NCI-H69 (cell line): ENCODE results near the gene SART3.
A peak's percentile ranks its signal among the peaks of the same experiment; 100 is the strongest.
"Not testable (repeated sequence)": the region's sequence is repeated elsewhere in the genome, so short reads cannot be mapped to it uniquely, and the experiment has no call there.

Experiments
- DNase-seq: peaks from one replicate; lab custom pipeline; 2025; lab: John Stamatoyannopoulos, UW

The SART3 gene

GRCh38 chr12:108580531-108580930, 19.6 kb upstream of the SART3 start:
- no peak for DNase-seq

GRCh38 chr12:108578813-108579212, 17.8 kb upstream of the SART3 start:
- no peak for DNase-seq

GRCh38 chr12:108578264-108578663, 17.3 kb upstream of the SART3 start:
- DNase-seq = no peak

- DNase-seq = no peak
Measured at GRCh38 chr12:108577458-108577857, 16.5 kb upstream of the SART3 start.

GRCh38 chr12:108576660-108577234, 15.8 kb upstream of the SART3 start:
- DNase-seq = no peak

GRCh38 chr12:108575199-108575912, 14.4 kb upstream of the SART3 start:
- no peak for DNase-seq

GRCh38 chr12:108574276-108574675, 13.3 kb upstream of the SART3 start:
- DNase-seq = not testable (repeated sequence)

GRCh38 chr12:108573317-108573716, 12.3 kb upstream of the SART3 start:
- no peak for DNase-seq

GRCh38 chr12:108572166-108572790, 11.3 kb upstream of the SART3 start:
- no peak for DNase-seq

GRCh38 chr12:108571609-108572165, 10.7 kb upstream of the SART3 start:
- no peak for DNase-seq

- peak; percentile 31 for DNase-seq
Measured at GRCh38 chr12:108570743-108571608, 10.0 kb upstream of the SART3 start.

GRCh38 chr12:108568338-108569154, 7.6 kb upstream of the SART3 start:
- no peak for DNase-seq

- DNase-seq = no peak
Measured at GRCh38 chr12:108567406-108568337, 6.7 kb upstream of the SART3 start.

GRCh38 chr12:108566452-108566851, 5.5 kb upstream of the SART3 start:
- DNase-seq = no peak

GRCh38 chr12:108565976-108566375, 5.0 kb upstream of the SART3 start:
- DNase-seq = peak; percentile 97

- no peak for DNase-seq
Measured at GRCh38 chr12:108565146-108565545, 4.2 kb upstream of the SART3 start.

- peak; percentile 33 for DNase-seq
Measured at GRCh38 chr12:108564724-108565123, 3.8 kb upstream of the SART3 start.

GRCh38 chr12:108563804-108564151, 2.8 kb upstream of the SART3 start:
- DNase-seq = no peak

GRCh38 chr12:108563136-108563803, 2.3 kb upstream of the SART3 start:
- DNase-seq = peak; percentile 93
